H1 (cell line): ENCODE results near the gene SCYL1. TPM values are rescaled to one million over a fixed set of nuclear protein-coding genes. Genes with fewer than 3 reads are reported as not detected.
A peak's percentile ranks its signal among the peaks of the same experiment; 100 is the strongest.

Experiments
- ASH2L ChIP-seq: fragments of 200-600, 300-600 bp; sonication (generic); IDR thresholded peaks from one replicate; pipeline ENCODE4 v1.7.1; 2017; ENCODE audit warnings: low read length
- BACH1 ChIP-seq: IDR thresholded peaks from 2 replicates; pipeline ENCODE4 v1.6.1; 2012; ENCODE audit warnings: low read length, improper control_type of control experiment
- CEBPB ChIP-seq: IDR thresholded peaks from 2 replicates; pipeline ENCODE4 v1.6.1; 2012; ENCODE audit warnings: low read depth, low read length
- CREB1 ChIP-seq: IDR thresholded peaks from 2 replicates; pipeline ENCODE4 v1.6.1; 2012; ENCODE audit warnings: inconsistent platforms
- GABPA ChIP-seq: IDR thresholded peaks from 2 replicates; pipeline ENCODE4 v1.6.1; 2011; ENCODE audit warnings: mild to moderate bottlenecking, low read length, moderate library complexity, borderline replicate concordance; ENCODE audit not compliant: insufficient read depth
- JUN ChIP-seq: IDR thresholded peaks from 2 replicates; pipeline ENCODE4 v1.6.1; 2011; ENCODE audit warnings: low read depth, mild to moderate bottlenecking, improper control_type of control experiment, low read length
- JUND ChIP-seq: IDR thresholded peaks from 2 replicates; pipeline ENCODE4 v1.6.1; 2011; ENCODE audit warnings: mild to moderate bottlenecking, improper control_type of control experiment, low read length
- PHF8 ChIP-seq: fragments of 200-600 bp; sonication (generic); conservative IDR thresholded peaks from 2 replicates; pipeline ENCODE4 v1.7.1; 2012; ENCODE audit warnings: low read depth, mild to moderate bottlenecking, inconsistent platforms, low read length, moderate library complexity
- POLR2A ChIP-seq, 2 experiments: IDR thresholded peaks; 1 replicate in 1 of 2; 2 replicates in 1 of 2; pipeline ENCODE4 v1.6.1; 2011; ENCODE audit warnings: low read depth in 2 of 2, low read length in 2 of 2, mild to moderate bottlenecking in 2 of 2; ENCODE audit errors: control extremely low read depth in 1 of 2
- RBBP5 ChIP-seq: IDR thresholded peaks from 2 replicates; pipeline ENCODE4 v1.7.1; 2012; ENCODE audit warnings: low read depth, mild to moderate bottlenecking, inconsistent platforms, low read length, moderate library complexity, borderline replicate concordance
- RXRA ChIP-seq: IDR thresholded peaks from 2 replicates; pipeline ENCODE4 v1.6.1; 2011; ENCODE audit warnings: low read depth, mild to moderate bottlenecking, low read length, moderate library complexity; ENCODE audit not compliant: insufficient read depth
- SAP30 ChIP-seq: fragments of 300-600 bp; sonication (generic); IDR thresholded peaks from 2 replicates; pipeline ENCODE4 v1.7.1; 2012; ENCODE audit warnings: low read length, moderate library complexity, mild to moderate bottlenecking, inconsistent platforms; ENCODE audit not compliant: insufficient read depth, insufficient replicate concordance
- SIN3A ChIP-seq, 2 experiments: IDR thresholded peaks in 1 of 2; conservative IDR thresholded peaks in 1 of 2; 2 replicates each; pipeline ENCODE4 v1.6.1; 2011 to 2012; ENCODE audit warnings: low read length in 2 of 2, improper control_type of control experiment in 1 of 2, low read depth in 1 of 2, mild to moderate bottlenecking in 1 of 2
- SP2 ChIP-seq: IDR thresholded peaks from 2 replicates; pipeline ENCODE4 v1.6.1; 2012; ENCODE audit warnings: mild to moderate bottlenecking, low read length, inconsistent platforms
- SP4 ChIP-seq: IDR thresholded peaks from 2 replicates; pipeline ENCODE4 v1.6.1; 2012; ENCODE audit warnings: low read length, inconsistent platforms
- TAF1 ChIP-seq: IDR thresholded peaks from 2 replicates; pipeline ENCODE4 v1.6.1; 2011; ENCODE audit warnings: mild to moderate bottlenecking, low read depth, low read length
- TBP ChIP-seq: IDR thresholded peaks from 2 replicates; pipeline ENCODE4 v1.6.1; 2011; ENCODE audit warnings: low read depth, low read length, improper control_type of control experiment
- polyA plus RNA-seq, 7 experiments: library from polyadenylated mRNA; depleted of rRNA in 3 of 7; stranded (reverse) in 5 of 7; unstranded in 2 of 7; fragments of >200 nt in 5 of 7; fragments of 200-250 nt in 2 of 7; gene quantifications; 1 replicate in 5 of 7; 2 replicates in 1 of 7; 4 replicates in 1 of 7; pipeline versions ENCODE4 v1.2.1 to v1.2.3, GENCODE V29; 2011 to 2013; ENCODE audit warnings: missing spikeins in 2 of 7, mixed read lengths in 2 of 7
- total RNA-seq: library from RNA; stranded (reverse); fragmentation: NEBNext Ultra II Directional; extraction: Animal tissue kit (Norgen Biotek cat#: 25700); gene quantifications from 2 replicates; pipeline ENCODE4 v1.2.1, GENCODE V29; 2021
- TF ChIP-seq, protein P1 (sequence below): IDR thresholded peaks from 2 replicates; pipeline ENCODE4 v1.6.1; 2011; ENCODE audit warnings: low read depth, mild to moderate bottlenecking, low read length; ENCODE audit not compliant: insufficient read depth
- TF ChIP-seq, protein P2 (sequence below): IDR thresholded peaks from 2 replicates; pipeline ENCODE4 v1.6.1; 2012; ENCODE audit warnings: inconsistent platforms
- TF ChIP-seq, protein P3 (sequence below): IDR thresholded peaks from 2 replicates; pipeline ENCODE4 v1.6.1; 2011; ENCODE audit warnings: low read length, improper control_type of control experiment

The SCYL1 gene
- total and polyA plus RNA-seq, 2 of the 8 experiments (the other 6 are each of a cell fraction or from before 2014, with no cell fraction given), result 59.8 to 77.7 TPM

DNA sequence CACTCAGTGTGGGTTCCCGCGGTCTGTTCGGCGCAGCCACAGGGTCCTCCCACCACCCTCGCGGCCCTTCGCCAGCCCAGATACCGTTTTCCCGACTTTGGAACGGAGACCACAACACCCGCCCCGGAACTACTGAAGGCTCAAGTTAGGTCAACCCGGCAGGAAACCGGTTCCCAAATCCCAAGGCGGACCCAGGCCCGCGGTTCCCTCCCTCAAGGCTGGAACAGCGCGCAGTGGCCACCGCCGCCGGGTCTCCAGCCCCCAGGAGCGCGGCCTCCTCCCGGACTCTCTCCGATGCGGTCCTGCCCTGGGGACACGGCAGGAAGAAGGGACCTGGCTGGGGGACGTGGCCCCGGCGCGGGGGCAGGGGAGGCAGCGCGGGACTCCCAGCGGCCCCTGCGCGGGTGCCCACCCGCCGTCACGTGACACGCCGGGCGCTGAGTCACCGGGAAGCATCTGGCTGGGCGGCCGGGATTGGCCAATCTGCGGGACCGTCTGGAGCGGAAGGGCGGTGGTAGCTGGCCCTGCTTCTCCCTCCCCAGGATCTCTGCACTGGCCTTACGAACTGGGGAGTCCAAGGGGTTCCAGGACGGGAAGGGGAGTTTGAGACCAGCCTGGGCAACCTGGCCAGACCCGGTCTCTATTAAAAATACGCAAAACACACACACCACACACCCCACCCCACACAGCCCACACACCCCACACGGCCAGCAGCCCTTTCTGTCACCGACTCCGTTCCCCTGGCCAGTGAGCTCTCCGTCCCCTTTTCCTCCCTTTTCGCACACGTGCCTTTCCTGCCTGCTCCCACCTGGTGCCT, 47.5 kb upstream of the SCYL1 start (continued):
- TF ChIP-seq TAF1, result peak; percentile 84
- peak; percentile 62; the same call in 1 of the 2 replicates for TF ChIP-seq JUN
- peak; percentile 95 for TF ChIP-seq PHF8
- TF ChIP-seq CREB1, result peak; percentile 45
- TF ChIP-seq, protein P1, sequence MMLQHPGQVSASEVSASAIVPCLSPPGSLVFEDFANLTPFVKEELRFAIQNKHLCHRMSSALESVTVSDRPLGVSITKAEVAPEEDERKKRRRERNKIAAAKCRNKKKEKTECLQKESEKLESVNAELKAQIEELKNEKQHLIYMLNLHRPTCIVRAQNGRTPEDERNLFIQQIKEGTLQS, result peak; percentile 85; the same call in 1 of the 2 replicates
- no peak for TF ChIP-seq SP2
- TF ChIP-seq GABPA, result peak; percentile 15; the same call in 1 of the 2 replicates
- peak; percentile 86; the same call in 1 of the 2 replicates for TF ChIP-seq SP4
- TF ChIP-seq BACH1, result peak; percentile 71
- peak; percentile 64 for TF ChIP-seq RBBP5
- TF ChIP-seq, protein P2, sequence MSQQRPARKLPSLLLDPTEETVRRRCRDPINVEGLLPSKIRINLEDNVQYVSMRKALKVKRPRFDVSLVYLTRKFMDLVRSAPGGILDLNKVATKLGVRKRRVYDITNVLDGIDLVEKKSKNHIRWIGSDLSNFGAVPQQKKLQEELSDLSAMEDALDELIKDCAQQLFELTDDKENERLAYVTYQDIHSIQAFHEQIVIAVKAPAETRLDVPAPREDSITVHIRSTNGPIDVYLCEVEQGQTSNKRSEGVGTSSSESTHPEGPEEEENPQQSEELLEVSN, result peak; percentile 81
- peak; percentile 81 for TF ChIP-seq ASH2L
- TF ChIP-seq POLR2A (IDR thresholded peaks at IDR 0.05; ENCODE audit: control extremely low read depth in 1 of 2, low read depth in 2 of 2, low read length in 2 of 2), result peak; percentile 70 to 88
- TF ChIP-seq SIN3A (conservative IDR thresholded peaks at IDR 0.05 in 1 of 2, IDR thresholded peaks at IDR 0.05 in 1 of 2; ENCODE audit: low read depth in 1 of 2, low read length in 2 of 2), result no peak
- TF ChIP-seq TBP, result peak; percentile 52
- no peak for TF ChIP-seq RXRA
- TF ChIP-seq, protein P3, sequence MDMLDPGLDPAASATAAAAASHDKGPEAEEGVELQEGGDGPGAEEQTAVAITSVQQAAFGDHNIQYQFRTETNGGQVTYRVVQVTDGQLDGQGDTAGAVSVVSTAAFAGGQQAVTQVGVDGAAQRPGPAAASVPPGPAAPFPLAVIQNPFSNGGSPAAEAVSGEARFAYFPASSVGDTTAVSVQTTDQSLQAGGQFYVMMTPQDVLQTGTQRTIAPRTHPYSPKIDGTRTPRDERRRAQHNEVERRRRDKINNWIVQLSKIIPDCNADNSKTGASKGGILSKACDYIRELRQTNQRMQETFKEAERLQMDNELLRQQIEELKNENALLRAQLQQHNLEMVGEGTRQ, result peak; percentile 96
- peak; percentile 73 for TF ChIP-seq CEBPB
- TF ChIP-seq JUND, result peak; percentile 94
- no peak for TF ChIP-seq SAP30
